ENCODE data around the gene TUT7. TPM values are rescaled to one million over a fixed set of nuclear protein-coding genes. Genes with fewer than 3 reads are reported as not detected.

Gene TUT7
- total and polyA plus RNA-seq, 7 donors = 11.6 to 59.0 (median 39.2) TPM

- H3K4me1 ChIP-seq = peaks cover 0 to 18% (median 10%) of the 10 kb centered on the region in 4 donors
- no peaks in the 10 kb centered on the region for H3K27me3 ChIP-seq
- 84 to 89% methylated on average over 7 of the region's 7 CpGs for WGBS, 2 donors
- intact Hi-C loops (cut with DNase I) = no loop called here
- DNase-seq = no peak
- H3K27ac ChIP-seq = no peak overlapping the region
- no peaks in the 10 kb centered on the region for H3K9me3 ChIP-seq
- H3K36me3 ChIP-seq = no peaks in the 10 kb centered on the region
- H3K4me3 ChIP-seq = no peak overlapping the region
- no peak for TF ChIP-seq CTCF (IDR thresholded peaks at IDR 0.05)
- no peak for TF ChIP-seq EP300 (IDR thresholded peaks at IDR 0.05)
- TF ChIP-seq POLR2AphosphoS5 (IDR thresholded peaks at IDR 0.05) = no peak
- no peak for TF ChIP-seq POLR2A (IDR thresholded peaks at IDR 0.05)
Measured at GRCh38 chr9:86241216-86241615, 113.0 kb downstream of the TUT7 start.

DNA sequence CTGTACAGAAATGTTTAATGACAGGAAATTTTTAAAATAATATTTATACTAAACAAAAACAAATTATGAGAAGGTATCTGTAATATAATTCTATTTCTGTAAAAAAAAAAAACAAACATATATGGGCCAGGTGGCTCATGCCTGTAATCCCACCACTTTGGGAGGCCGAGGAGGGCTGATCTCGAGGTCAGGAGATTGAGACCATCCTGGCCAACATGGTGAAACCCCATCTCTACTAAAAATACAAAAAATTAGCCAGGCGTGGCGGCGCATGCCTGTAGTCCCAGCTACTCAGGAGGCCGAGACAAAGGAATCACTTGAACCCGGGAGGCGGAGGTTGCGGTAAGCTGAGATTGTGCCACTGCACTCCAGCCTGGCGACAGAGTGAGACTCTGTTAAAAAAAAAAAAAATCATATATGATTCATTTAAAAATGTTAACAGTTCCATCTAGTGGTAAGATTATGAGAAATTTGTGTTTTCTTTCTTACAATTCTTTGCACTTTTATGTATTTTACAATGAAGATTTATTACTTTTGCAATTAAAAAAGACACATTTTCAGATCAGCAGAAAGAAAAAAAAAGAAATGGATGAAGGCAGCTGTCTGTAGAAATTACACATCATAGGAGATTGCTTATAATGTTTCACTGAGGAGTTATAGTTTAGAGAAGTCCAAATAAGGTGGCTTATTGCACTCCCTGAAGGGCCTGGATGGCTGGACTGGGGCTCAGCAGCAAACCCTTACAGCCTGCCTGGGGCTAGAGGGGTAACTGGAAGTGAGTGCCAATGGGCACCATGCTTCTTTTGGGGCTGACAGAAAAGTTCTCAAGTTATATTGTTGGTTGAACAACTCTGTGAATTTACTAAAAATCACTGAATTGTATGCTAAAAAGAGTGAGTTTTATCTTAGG lies 115.1 kb downstream of the TUT7 start:
- intact Hi-C loops (cut with DNase I) = no loop called here
- peaks cover 0 to 18% (median 10%) of the 10 kb centered on the region in 4 donors for H3K4me1 ChIP-seq
- H3K36me3 ChIP-seq = no peaks in the 10 kb centered on the region
- H3K9me3 ChIP-seq = no peaks in the 10 kb centered on the region
- no peak overlapping the region for H3K27ac ChIP-seq
- 71 to 81% methylated on average over 10 of the region's 10 CpGs for WGBS, 2 donors
- no peak for DNase-seq
- H3K4me3 ChIP-seq = no peak overlapping the region
- no peak for TF ChIP-seq CTCF (IDR thresholded peaks at IDR 0.05)
- no peak for TF ChIP-seq POLR2AphosphoS5 (IDR thresholded peaks at IDR 0.05)
- H3K27me3 ChIP-seq = no peaks in the 10 kb centered on the region

Small RNAs within 50 kb of the gene (small RNA-seq; reads per million reads assigned to genes)
- gene RN7SKP264 = 0 reads per million in 3 donors

Other genes with a start within 250 kb of the TUT7 start
- under 1 TPM in 2 of 4 donors, not detected in 2; 0.27 to 0.99 TPM for gene C9orf153, start 94.8 kb downstream of the TUT7 start, total RNA-seq
- gene C9orf153, start 94.8 kb downstream of the TUT7 start, polyA plus RNA-seq = under 1 TPM in 1 of 3 donors, not detected in 2; 0.09 TPM
- gene ISCA1, start 71.9 kb downstream of the TUT7 start, total RNA-seq = 10 to 100 TPM; 53.5 to 64.9 (median 58.2) TPM
- 10 to 100 TPM; 23.4 to 74.2 (median 49.9) TPM for gene ISCA1, start 71.9 kb downstream of the TUT7 start, polyA plus RNA-seq